Measurements from ENCODE around the gene PYY.

The PYY gene

GRCh38 chr17:43987131-43988021, 33.6 kb upstream of the PYY start:
- TF ChIP-seq SIN3A (IDR thresholded peaks at IDR 0.05; ENCODE audit: borderline replicate concordance, insufficient read depth, low read length) (no peak), FOXP2 (optimal IDR thresholded peaks at IDR 0.05; ENCODE audit: borderline replicate concordance, extremely low read depth, extremely low read length, insufficient read depth) (no peak), TAF1 (IDR thresholded peaks at IDR 0.05; ENCODE audit: borderline replicate concordance, insufficient read depth, low read length) (no peak), POLR2AphosphoS5 (IDR thresholded peaks at IDR 0.05; ENCODE audit: low read depth, low read length) (no peak)

GRCh38 chr17:43986225-43986981, 32.7 kb upstream of the PYY start:
- TF ChIP-seq POLR2AphosphoS5 (IDR thresholded peaks at IDR 0.05; ENCODE audit: low read depth, low read length) (no peak), FOXP2 (optimal IDR thresholded peaks at IDR 0.05; ENCODE audit: borderline replicate concordance, extremely low read depth, extremely low read length, insufficient read depth) (no peak), SIN3A (IDR thresholded peaks at IDR 0.05; ENCODE audit: borderline replicate concordance, insufficient read depth, low read length) (no peak), TAF1 (IDR thresholded peaks at IDR 0.05; ENCODE audit: borderline replicate concordance, insufficient read depth, low read length) (no peak)
- TF ChIP-seq, protein P1, sequence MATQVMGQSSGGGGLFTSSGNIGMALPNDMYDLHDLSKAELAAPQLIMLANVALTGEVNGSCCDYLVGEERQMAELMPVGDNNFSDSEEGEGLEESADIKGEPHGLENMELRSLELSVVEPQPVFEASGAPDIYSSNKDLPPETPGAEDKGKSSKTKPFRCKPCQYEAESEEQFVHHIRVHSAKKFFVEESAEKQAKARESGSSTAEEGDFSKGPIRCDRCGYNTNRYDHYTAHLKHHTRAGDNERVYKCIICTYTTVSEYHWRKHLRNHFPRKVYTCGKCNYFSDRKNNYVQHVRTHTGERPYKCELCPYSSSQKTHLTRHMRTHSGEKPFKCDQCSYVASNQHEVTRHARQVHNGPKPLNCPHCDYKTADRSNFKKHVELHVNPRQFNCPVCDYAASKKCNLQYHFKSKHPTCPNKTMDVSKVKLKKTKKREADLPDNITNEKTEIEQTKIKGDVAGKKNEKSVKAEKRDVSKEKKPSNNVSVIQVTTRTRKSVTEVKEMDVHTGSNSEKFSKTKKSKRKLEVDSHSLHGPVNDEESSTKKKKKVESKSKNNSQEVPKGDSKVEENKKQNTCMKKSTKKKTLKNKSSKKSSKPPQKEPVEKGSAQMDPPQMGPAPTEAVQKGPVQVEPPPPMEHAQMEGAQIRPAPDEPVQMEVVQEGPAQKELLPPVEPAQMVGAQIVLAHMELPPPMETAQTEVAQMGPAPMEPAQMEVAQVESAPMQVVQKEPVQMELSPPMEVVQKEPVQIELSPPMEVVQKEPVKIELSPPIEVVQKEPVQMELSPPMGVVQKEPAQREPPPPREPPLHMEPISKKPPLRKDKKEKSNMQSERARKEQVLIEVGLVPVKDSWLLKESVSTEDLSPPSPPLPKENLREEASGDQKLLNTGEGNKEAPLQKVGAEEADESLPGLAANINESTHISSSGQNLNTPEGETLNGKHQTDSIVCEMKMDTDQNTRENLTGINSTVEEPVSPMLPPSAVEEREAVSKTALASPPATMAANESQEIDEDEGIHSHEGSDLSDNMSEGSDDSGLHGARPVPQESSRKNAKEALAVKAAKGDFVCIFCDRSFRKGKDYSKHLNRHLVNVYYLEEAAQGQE (IDR thresholded peaks at IDR 0.05; ENCODE audit: insufficient read depth in 1 of 2, low read depth in 2 of 2, low read length in 2 of 2): no peak

- TF ChIP-seq, protein P1 (IDR thresholded peaks at IDR 0.05; ENCODE audit: insufficient read depth in 1 of 2, low read depth in 2 of 2, low read length in 2 of 2): no peak
- TF ChIP-seq POLR2AphosphoS5 (IDR thresholded peaks at IDR 0.05; ENCODE audit: low read depth, low read length) (no peak), FOXP2 (optimal IDR thresholded peaks at IDR 0.05; ENCODE audit: borderline replicate concordance, extremely low read depth, extremely low read length, insufficient read depth) (no peak), TAF1 (IDR thresholded peaks at IDR 0.05; ENCODE audit: borderline replicate concordance, insufficient read depth, low read length) (no peak), SIN3A (IDR thresholded peaks at IDR 0.05; ENCODE audit: borderline replicate concordance, insufficient read depth, low read length) (no peak)
These were observed 30.8 kb upstream of the PYY start for GRCh38 chr17:43984521-43984920.

DNA sequence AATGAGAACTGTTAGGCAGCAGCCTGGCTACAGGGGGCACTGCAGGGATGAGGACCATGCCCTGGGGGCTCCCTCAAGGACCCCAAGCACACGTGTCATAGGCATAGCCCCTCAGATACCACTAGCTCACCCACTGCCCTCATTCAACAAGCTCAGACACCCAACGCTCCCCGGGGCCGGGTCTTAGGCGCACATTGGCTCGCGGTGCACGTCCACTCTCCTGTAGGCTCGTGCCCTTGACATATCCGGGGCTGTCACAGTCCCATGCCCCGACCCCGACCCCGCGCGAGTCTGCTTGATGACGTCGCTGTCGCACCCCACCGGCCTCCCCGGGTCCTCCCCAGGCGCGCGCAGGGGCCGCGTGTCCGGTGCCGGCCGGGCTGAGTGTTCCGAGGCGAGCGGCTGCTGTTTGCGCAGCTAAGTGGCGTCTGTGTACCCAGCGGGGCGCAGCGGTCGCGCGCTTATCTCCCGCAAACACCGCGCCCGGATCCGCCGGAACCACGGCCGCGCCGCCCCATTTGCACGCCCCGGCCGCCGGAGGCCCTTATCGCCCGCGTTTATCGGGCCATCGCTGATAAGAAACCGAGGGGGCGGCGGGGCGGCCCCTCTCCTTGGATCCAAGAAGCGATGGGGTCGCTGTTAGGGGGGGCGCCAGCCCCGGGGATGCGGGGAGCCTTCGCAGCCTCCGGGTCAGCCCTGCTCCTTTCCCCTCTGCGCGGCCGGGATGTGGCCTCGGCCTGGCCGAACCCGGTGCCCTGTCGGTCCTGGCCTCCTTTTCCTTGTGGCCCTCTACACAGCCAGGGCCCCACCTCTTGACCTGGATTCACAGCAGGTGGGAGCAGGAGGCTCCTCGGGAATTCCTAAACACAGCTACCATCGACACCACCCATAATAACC, 30.0 kb upstream of the PYY start:
- TF ChIP-seq FOXP2 (optimal IDR thresholded peaks at IDR 0.05; ENCODE audit: borderline replicate concordance, extremely low read depth, extremely low read length, insufficient read depth) (no peak), TAF1 (IDR thresholded peaks at IDR 0.05; ENCODE audit: borderline replicate concordance, insufficient read depth, low read length) (no peak), SIN3A (IDR thresholded peaks at IDR 0.05; ENCODE audit: borderline replicate concordance, insufficient read depth, low read length) (no peak), POLR2AphosphoS5 (IDR thresholded peaks at IDR 0.05; ENCODE audit: low read depth, low read length) (no peak)
- TF ChIP-seq, protein P1 (IDR thresholded peaks at IDR 0.05; ENCODE audit: insufficient read depth in 1 of 2, low read depth in 2 of 2, low read length in 2 of 2): no peak

DNA sequence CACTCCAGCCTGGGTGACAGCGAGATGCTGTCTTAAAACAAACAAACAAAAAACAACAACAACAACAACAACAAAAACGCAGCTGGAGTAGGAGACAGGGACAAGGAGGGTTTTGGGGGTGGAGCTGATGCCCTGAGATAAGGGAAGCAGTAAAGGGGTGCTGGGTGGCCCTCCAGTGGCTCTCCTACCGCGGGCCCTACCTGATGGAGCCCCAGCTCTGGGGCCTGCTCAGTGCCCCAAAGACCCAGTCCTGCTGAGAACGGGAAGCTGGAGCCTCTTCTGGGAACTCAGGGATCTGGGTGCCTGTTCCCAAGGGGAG, 29.4 kb upstream of the PYY start:
- TF ChIP-seq FOXP2 (optimal IDR thresholded peaks at IDR 0.05; ENCODE audit: borderline replicate concordance, extremely low read depth, extremely low read length, insufficient read depth) (no peak), TAF1 (IDR thresholded peaks at IDR 0.05; ENCODE audit: borderline replicate concordance, insufficient read depth, low read length) (no peak), POLR2AphosphoS5 (IDR thresholded peaks at IDR 0.05; ENCODE audit: low read depth, low read length) (no peak), SIN3A (IDR thresholded peaks at IDR 0.05; ENCODE audit: borderline replicate concordance, insufficient read depth, low read length) (no peak)
- TF ChIP-seq, protein P1 (IDR thresholded peaks at IDR 0.05; ENCODE audit: insufficient read depth in 1 of 2, low read depth in 2 of 2, low read length in 2 of 2): no peak
